Ishikawa (cell line): ENCODE results near the gene CACNB4.

Source experiments
- CEBPB ChIP-seq: IDR thresholded peaks from 2 replicates; pipeline ENCODE4 v1.6.1; 2012
- CREB1 ChIP-seq: IDR thresholded peaks from 2 replicates; pipeline ENCODE4 v1.6.1; 2012; ENCODE audit warnings: low read depth
- EGR1 ChIP-seq: IDR thresholded peaks from 2 replicates; pipeline ENCODE4 v1.6.1; 2012
- EP300 ChIP-seq: IDR thresholded peaks from 2 replicates; pipeline ENCODE4 v1.6.1; 2012; ENCODE audit warnings: borderline replicate concordance
- FOXM1 ChIP-seq: IDR thresholded peaks from 2 replicates; pipeline ENCODE4 v1.6.1; 2012; ENCODE audit warnings: low read depth, borderline replicate concordance
- NFIC ChIP-seq: IDR thresholded peaks from 2 replicates; pipeline ENCODE4 v1.6.1; 2012
- RAD21 ChIP-seq: IDR thresholded peaks from 2 replicates; pipeline ENCODE4 v1.6.1; 2012; ENCODE audit warnings: low read depth
- REST ChIP-seq: IDR thresholded peaks from 2 replicates; pipeline ENCODE4 v1.6.1; 2012; ENCODE audit warnings: low read depth, mild to moderate bottlenecking
- TAF1 ChIP-seq: IDR thresholded peaks from 2 replicates; pipeline ENCODE4 v1.6.1; 2012; ENCODE audit warnings: low read depth, mild to moderate bottlenecking
- TCF12 ChIP-seq: IDR thresholded peaks from 2 replicates; pipeline ENCODE4 v1.6.1; 2012; ENCODE audit warnings: low read depth
- TEAD4 ChIP-seq: IDR thresholded peaks from 2 replicates; pipeline ENCODE4 v1.6.1; 2012
- YY1 ChIP-seq: IDR thresholded peaks from 2 replicates; pipeline ENCODE4 v1.6.1; 2012; ENCODE audit warnings: low read depth
- ZBTB7A ChIP-seq: IDR thresholded peaks from 2 replicates; pipeline ENCODE4 v1.6.1; 2012; ENCODE audit warnings: low read depth
- TF ChIP-seq, protein P1 (sequence below): IDR thresholded peaks from 2 replicates; pipeline ENCODE4 v1.6.1; 2012
- TF ChIP-seq, protein P2 (sequence below): IDR thresholded peaks from 2 replicates; pipeline ENCODE4 v1.6.1; 2012

The CACNB4 gene

GRCh38 chr2:151808258-151809072 lies 290.4 kb downstream of the CACNB4 start:
- TF ChIP-seq RAD21 (peak; percentile 38; the same call in 1 of the 2 replicates), CREB1 (no peak), EP300 (no peak), FOXM1 (no peak), EGR1 (no peak)
- TF ChIP-seq, protein P1, sequence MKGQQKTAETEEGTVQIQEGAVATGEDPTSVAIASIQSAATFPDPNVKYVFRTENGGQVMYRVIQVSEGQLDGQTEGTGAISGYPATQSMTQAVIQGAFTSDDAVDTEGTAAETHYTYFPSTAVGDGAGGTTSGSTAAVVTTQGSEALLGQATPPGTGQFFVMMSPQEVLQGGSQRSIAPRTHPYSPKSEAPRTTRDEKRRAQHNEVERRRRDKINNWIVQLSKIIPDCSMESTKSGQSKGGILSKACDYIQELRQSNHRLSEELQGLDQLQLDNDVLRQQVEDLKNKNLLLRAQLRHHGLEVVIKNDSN: no peak

DNA sequence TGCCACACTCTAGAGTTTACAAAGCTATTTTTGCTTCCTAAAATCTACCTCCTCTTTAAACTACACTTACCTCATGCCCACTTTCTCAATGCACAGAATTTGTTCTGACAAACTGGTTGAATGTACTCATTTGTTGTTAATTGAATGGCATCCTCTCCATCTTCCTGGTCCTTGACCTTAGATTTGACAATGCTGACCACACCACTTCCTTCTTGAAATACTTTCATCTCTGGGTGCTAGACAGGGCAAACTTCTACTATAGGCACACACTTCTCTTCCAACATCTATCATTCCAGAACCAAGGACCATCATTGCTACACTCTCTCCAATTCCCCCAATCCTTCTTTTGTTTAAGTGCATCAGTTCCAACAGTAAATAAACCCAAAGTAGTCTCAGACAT lies 292.9 kb downstream of the CACNB4 start:
- TF ChIP-seq TAF1: no peak
- TF ChIP-seq RAD21: no peak
- TF ChIP-seq EGR1: no peak
- TF ChIP-seq CEBPB: no peak
- no peak for TF ChIP-seq REST
- TF ChIP-seq NFIC: no peak

DNA sequence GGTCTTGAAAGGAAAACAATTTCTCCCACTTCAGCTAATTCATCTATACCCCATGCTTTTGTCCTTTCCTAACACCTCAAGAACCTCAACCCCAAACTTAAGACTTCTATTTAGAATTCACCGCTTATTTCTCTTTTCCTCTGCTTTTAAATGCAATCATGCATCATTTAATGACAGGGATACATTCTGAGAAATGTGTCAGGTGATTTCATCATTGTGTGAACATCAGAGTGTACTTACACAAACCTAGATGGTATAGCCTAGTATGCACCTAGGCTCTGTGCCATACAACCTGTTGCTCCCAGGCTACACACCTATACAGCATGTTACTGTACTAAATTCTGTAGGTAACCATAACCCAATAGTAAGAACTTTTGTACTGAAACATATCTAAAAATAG lies 293.5 kb downstream of the CACNB4 start:
- no peak for TF ChIP-seq TEAD4
- TF ChIP-seq, protein P2, sequence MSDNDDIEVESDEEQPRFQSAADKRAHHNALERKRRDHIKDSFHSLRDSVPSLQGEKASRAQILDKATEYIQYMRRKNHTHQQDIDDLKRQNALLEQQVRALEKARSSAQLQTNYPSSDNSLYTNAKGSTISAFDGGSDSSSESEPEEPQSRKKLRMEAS: no peak
- no peak for TF ChIP-seq NFIC
- no peak for TF ChIP-seq RAD21
- TF ChIP-seq YY1: no peak
- no peak for TF ChIP-seq TAF1
- TF ChIP-seq REST: no peak
- no peak for TF ChIP-seq EGR1
- TF ChIP-seq, protein P1: no peak
- no peak for TF ChIP-seq TCF12
- TF ChIP-seq CREB1: no peak
- no peak for TF ChIP-seq FOXM1
- TF ChIP-seq CEBPB: no peak
- no peak for TF ChIP-seq EP300
- TF ChIP-seq ZBTB7A: no peak

DNA sequence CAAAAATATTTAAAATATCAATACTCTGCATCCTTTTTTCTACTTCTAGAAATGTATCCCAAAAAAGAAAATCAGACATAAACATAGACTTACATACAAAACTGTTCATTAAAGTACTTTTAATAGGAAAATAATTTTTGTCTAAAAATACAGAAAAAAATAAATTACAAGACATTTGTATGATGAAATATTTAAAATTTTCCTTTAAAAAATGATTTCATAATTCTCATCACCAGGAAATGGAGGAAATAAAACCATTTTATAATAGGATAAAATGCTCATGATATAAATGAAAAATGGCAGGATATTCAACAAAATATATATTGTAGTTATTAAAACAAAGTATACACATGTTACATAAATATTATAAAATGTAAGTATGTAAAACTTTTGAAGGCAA lies 295.0 kb downstream of the CACNB4 start:
- no peak for TF ChIP-seq CEBPB
- TF ChIP-seq NFIC: no peak
- no peak for TF ChIP-seq REST
- TF ChIP-seq FOXM1: no peak
- TF ChIP-seq ZBTB7A: no peak
- no peak for TF ChIP-seq EGR1
- TF ChIP-seq TCF12: no peak
- TF ChIP-seq, protein P1: no peak
- TF ChIP-seq RAD21: no peak
- TF ChIP-seq TAF1: no peak
